Gastrocnemius medialis (tissue), 4 donors: ENCODE data around the gene HMGA1. TPM values are rescaled to one million over a fixed set of nuclear protein-coding genes. Genes with fewer than 3 reads are reported as not detected.
A peak's percentile ranks its signal among the peaks of the same experiment; 100 is the strongest.

Experiments
- ATAC-seq, 2 donors: fragments of 150-250 bp; one replicate each; pipeline ENCODE4 v1.9.1; 2016
- DNase-seq, 2 donors: peaks; one replicate each; pipeline ENCODE4 v3.0.0-alpha.2; 2019
- H3K27ac ChIP-seq, 4 donors: fragments of 200-600 bp; sonication (generic); 1 replicate in 1 of 4; 2 replicates in 3 of 4; pipeline ENCODE4 v1.5.1; 2016 to 2018; ENCODE audit warnings: mild to moderate bottlenecking in 2 of 4, moderate library complexity in 1 of 4
- H3K27me3 ChIP-seq, 3 donors: fragments of 200-600 bp; sonication (generic) in 2 of 3; 1 replicate in 1 of 3; 2 replicates in 2 of 3; pipeline versions ENCODE4 v1.5.1 to v1.6.0; 2016 to 2019; ENCODE audit warnings: mild to moderate bottlenecking in 1 of 3, moderate library complexity in 1 of 3
- H3K36me3 ChIP-seq, 2 donors: fragments of 200-600 bp; sonication (generic) in 1 of 2; one replicate each; pipeline ENCODE4 v1.5.1; 2017 to 2018
- H3K4me1 ChIP-seq, 2 donors: fragments of 200-600 bp; sonication (generic) in 1 of 2; one replicate each; pipeline ENCODE4 v1.5.1; 2016 to 2017; ENCODE audit warnings: mild to moderate bottlenecking in 2 of 2
- H3K4me3 ChIP-seq, 4 donors: fragments of 200-600 bp; sonication (generic) in 3 of 4; 1 replicate in 1 of 4; 2 replicates in 3 of 4; pipeline ENCODE4 v1.5.1; 2016 to 2019; ENCODE audit warnings: mild to moderate bottlenecking in 2 of 4
- H3K9me3 ChIP-seq, 3 donors: fragments of 200-600 bp; sonication (generic) in 2 of 3; 1 replicate in 1 of 3; 2 replicates in 2 of 3; pipeline ENCODE4 v1.5.1; 2016 to 2019
- CTCF ChIP-seq, 5 experiments: fragments of 450-650 bp in 3 of 5; fragments of 200-600 bp in 2 of 5; sonication (generic) in 2 of 5; IDR thresholded peaks in 4 of 5; conservative IDR thresholded peaks in 1 of 5; 1 replicate in 4 of 5; 2 replicates in 1 of 5; pipeline ENCODE4 v1.5.1; 2016 to 2019; ENCODE audit warnings: antibody characterized with exemption in 5 of 5, mild to moderate bottlenecking in 3 of 5, moderate library complexity in 3 of 5
- POLR2A ChIP-seq, 2 donors: fragments of 450-650 bp; IDR thresholded peaks; one replicate each; pipeline ENCODE4 v1.6.1; 2017; ENCODE audit warnings: antibody characterized with exemption in 2 of 2, mild to moderate bottlenecking in 2 of 2, moderate library complexity in 2 of 2
- in situ Hi-C, 4 donors: fragments of 200-750 bp; cut with MboI; loops; one replicate each; pipeline versions ENCODE4 v1.15.0 to v1.8.0; 2017; ENCODE audit warnings: low sequenced_read_pairs in 4 of 4
- intact Hi-C: fragments of 100-400 bp; cut with DNase I; formaldehyde crosslinking; loops from one replicate; pipeline ENCODE4 v1.15.1; 2023; ENCODE audit warnings: low total_unique reads
- total RNA-seq, 4 donors: library from RNA; depleted of rRNA; stranded (reverse); fragments of >200 nt; gene quantifications; one replicate each; pipeline versions ENCODE4 v1.1.0 to v1.2.3, GENCODE V29; 2016

HMGA1 gene
- total RNA-seq, 4 donors from 2014 or later = 74.1 to 163 (median 154) TPM

GRCh38 chr6:34234667-34235306, 1.9 kb upstream of the HMGA1 start:
- Histone ChIP-seq H3K4me1 (peaks cover 7 to 11% of the 10 kb centered on the region in 2 donors), H3K27ac (peak overlapping the region; percentile 94 to 98 (median 96)), H3K27me3 (no peaks in the 10 kb centered on the region), H3K9me3 (no peaks in the 10 kb centered on the region), H3K4me3 (no peak overlapping the region), H3K36me3 (no peaks in the 10 kb centered on the region)
- ATAC-seq (no peak), DNase-seq (no peak)
- intact Hi-C loops (no loop called here), in situ Hi-C loops (no loop called here)
- no peak for TF ChIP-seq CTCF (IDR thresholded peaks at IDR 0.05 in 4 of 5, conservative IDR thresholded peaks at IDR 0.05 in 1 of 5)
- no peak for TF ChIP-seq POLR2A (IDR thresholded peaks at IDR 0.05)

- H3K4me1 ChIP-seq = peaks cover 7 to 11% of the 10 kb centered on the region in 2 donors
- DNase-seq (no peak), ATAC-seq (no peak)
- peaks cover 0 to under 1% of the 10 kb centered on the region in 2 donors for H3K36me3 ChIP-seq
- intact Hi-C loops = no loop called here
- no peaks in the 10 kb centered on the region for H3K27me3 ChIP-seq
- peak overlapping the region; percentile 69 to 78 (median 76) for H3K4me3 ChIP-seq
- no peak for TF ChIP-seq POLR2A (IDR thresholded peaks at IDR 0.05)
- TF ChIP-seq CTCF (IDR thresholded peaks at IDR 0.05 in 4 of 5, conservative IDR thresholded peaks at IDR 0.05 in 1 of 5) = no peak
- in situ Hi-C loops = no loop called here
- no peaks in the 10 kb centered on the region for H3K9me3 ChIP-seq
- H3K27ac ChIP-seq = peak overlapping the region; percentile 94 to 98 (median 96)
Observed at GRCh38 chr6:34235307-34236130, 1.2 kb upstream of the HMGA1 start.

- TF ChIP-seq CTCF (IDR thresholded peaks at IDR 0.05 in 4 of 5, conservative IDR thresholded peaks at IDR 0.05 in 1 of 5) (no peak), POLR2A (IDR thresholded peaks at IDR 0.05) (no peak)
- intact Hi-C loops (no loop called here), in situ Hi-C loops (no loop called here)
Observed at GRCh38 chr6:34236131-34236442, 586 bp upstream of the HMGA1 start.

GRCh38 chr6:34237316-34237721, 646 bp downstream of the HMGA1 start:
- peaks cover 0 to 11% of the 10 kb centered on the region in 2 donors for H3K36me3 ChIP-seq
- H3K27me3 ChIP-seq = no peaks in the 10 kb centered on the region
- intact Hi-C loops (no loop called here), in situ Hi-C loops (no loop called here)
- H3K27ac ChIP-seq = peak overlapping the region; percentile 94 to 98 (median 96)
- peak overlapping the region; percentile 69 to 92 (median 80) for H3K4me3 ChIP-seq
- no peaks in the 10 kb centered on the region for H3K9me3 ChIP-seq
- ATAC-seq (peak; percentile 33 to 49), DNase-seq (no peak)
- H3K4me1 ChIP-seq = peaks cover 7 to 11% of the 10 kb centered on the region in 2 donors
- no peak for TF ChIP-seq POLR2A (IDR thresholded peaks at IDR 0.05)
- no peak for TF ChIP-seq CTCF (IDR thresholded peaks at IDR 0.05 in 4 of 5, conservative IDR thresholded peaks at IDR 0.05 in 1 of 5)

More at GRCh38 chr6:34236131-34236442, 586 bp upstream of the HMGA1 start:
- Histone ChIP-seq H3K27me3 (no peaks in the 10 kb centered on the region), H3K9me3 (no peaks in the 10 kb centered on the region), H3K4me3 (peak overlapping the region; percentile 69 to 78 (median 76)), H3K36me3 (peaks cover 0 to 6% of the 10 kb centered on the region in 2 donors), H3K27ac (peak overlapping the region; percentile 94 to 98 (median 96)), H3K4me1 (peaks cover 7 to 11% of the 10 kb centered on the region in 2 donors)
- no peak for DNase-seq
- no peak for ATAC-seq
